Adrenal gland (tissue), 5 donors: ENCODE measurements around the gene NBPF8.
"Not testable (repeated sequence)": the region's sequence is repeated elsewhere in the genome, so short reads cannot be mapped to it uniquely, and the experiment has no call there.

ENCODE experiments used
- CTCF ChIP-seq, 6 experiments: fragments of 450-650 bp in 4 of 6; fragments of 200-600 bp in 2 of 6; sonication (generic) in 1 of 6; IDR thresholded peaks; 1 replicate in 5 of 6; 2 replicates in 1 of 6; pipeline versions ENCODE4 v1.5.1 to v1.8.0; 2016 to 2021; ENCODE audit warnings: antibody characterized with exemption in 6 of 6, mild to moderate bottlenecking in 2 of 6, moderate library complexity in 1 of 6
- POLR2A ChIP-seq, 2 donors: fragments of 450-650 bp; IDR thresholded peaks; one replicate each; pipeline ENCODE4 v1.6.1; 2017; ENCODE audit warnings: antibody characterized with exemption in 2 of 2, mild to moderate bottlenecking in 2 of 2, moderate library complexity in 1 of 2
- donor health status: DM: no; HTN: no; CAD: no.

GRCh38 chr1:120449124-120449523, 34.3 kb downstream of the NBPF8 start:
- not testable (repeated sequence) for TF ChIP-seq CTCF, POLR2A (IDR thresholded peaks at IDR 0.05)
